ENCODE data around the gene POLR2A. TPM values are rescaled to one million over a fixed set of nuclear protein-coding genes. Genes with fewer than 3 reads are reported as not detected.

The POLR2A gene
- total and polyA plus RNA-seq, 10 of the 15 experiments (the other 5 are each of a cell fraction or from before 2014, with no cell fraction given) = 1.7 to 121 (median 33.4) TPM

DNA sequence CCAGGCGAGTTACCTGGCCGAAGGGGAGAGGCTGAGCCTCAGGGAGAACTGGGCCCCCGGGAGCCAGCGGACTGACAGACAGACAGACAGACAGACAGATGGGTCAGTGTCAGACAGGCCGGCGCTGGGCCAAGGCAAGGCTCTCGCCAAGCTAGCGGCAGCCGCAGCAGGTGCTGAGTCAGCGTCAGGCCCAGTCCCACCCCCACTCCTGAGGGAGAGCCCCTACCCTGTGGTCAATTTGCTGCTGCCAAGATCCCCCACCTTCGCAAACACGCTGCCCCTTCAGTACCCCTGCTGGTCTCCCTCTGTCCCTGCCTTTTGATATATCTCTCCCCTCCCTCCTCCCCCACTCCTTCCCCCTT, 43.4 kb upstream of the POLR2A start (continued):
- TF ChIP-seq, protein P1, sequence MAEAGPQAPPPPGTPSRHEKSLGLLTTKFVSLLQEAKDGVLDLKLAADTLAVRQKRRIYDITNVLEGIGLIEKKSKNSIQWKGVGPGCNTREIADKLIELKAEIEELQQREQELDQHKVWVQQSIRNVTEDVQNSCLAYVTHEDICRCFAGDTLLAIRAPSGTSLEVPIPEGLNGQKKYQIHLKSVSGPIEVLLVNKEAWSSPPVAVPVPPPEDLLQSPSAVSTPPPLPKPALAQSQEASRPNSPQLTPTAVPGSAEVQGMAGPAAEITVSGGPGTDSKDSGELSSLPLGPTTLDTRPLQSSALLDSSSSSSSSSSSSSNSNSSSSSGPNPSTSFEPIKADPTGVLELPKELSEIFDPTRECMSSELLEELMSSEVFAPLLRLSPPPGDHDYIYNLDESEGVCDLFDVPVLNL (IDR thresholded peaks at IDR 0.05; ENCODE audit: low read depth, low read length) = no peak
- TF ChIP-seq NR2C1 (IDR thresholded peaks at IDR 0.05) (no peak), POLR2AphosphoS2 (IDR thresholded peaks at IDR 0.05; ENCODE audit: low read depth, low read length) (no peak), EGR1 (IDR thresholded peaks at IDR 0.05; ENCODE audit: borderline replicate concordance in 1 of 2, low read depth in 2 of 2, low read length in 2 of 2) (peak in 1 of 2 experiments; percentile 38; a peak in 1 of 3 replicates), ETV6 (conservative IDR thresholded peaks at IDR 0.05 in 1 of 2, IDR thresholded peaks at IDR 0.05 in 1 of 2; ENCODE audit: borderline replicate concordance in 1 of 2, low read depth in 1 of 2) (no peak), MYB (IDR thresholded peaks at IDR 0.05; ENCODE audit: borderline replicate concordance, low read depth, low read length) (no peak), RUNX3 (IDR thresholded peaks at IDR 0.05; ENCODE audit: low read length) (peak; percentile 89), BHLHE40 (IDR thresholded peaks at IDR 0.05; ENCODE audit: borderline replicate concordance in 1 of 2, low read depth in 2 of 2, low read length in 1 of 2) (peak in 1 of 2 experiments; percentile 51; a peak in 2 of 4 replicates), YBX1 (IDR thresholded peaks at IDR 0.05) (no peak), CHD2 (IDR thresholded peaks at IDR 0.05; ENCODE audit: borderline replicate concordance, low read depth, low read length) (peak; percentile 67; the same call in 1 of the 2 replicates), SIN3A (IDR thresholded peaks at IDR 0.05; ENCODE audit: low read depth, low read length) (0 out of 2 replicates have a peak, but pooled peaks have one; percentile 24), RFX5 (IDR thresholded peaks at IDR 0.05; ENCODE audit: low read depth, low read length) (0 out of 2 replicates have a peak, but pooled peaks have one; percentile 21)
- TF ChIP-seq, protein P2, sequence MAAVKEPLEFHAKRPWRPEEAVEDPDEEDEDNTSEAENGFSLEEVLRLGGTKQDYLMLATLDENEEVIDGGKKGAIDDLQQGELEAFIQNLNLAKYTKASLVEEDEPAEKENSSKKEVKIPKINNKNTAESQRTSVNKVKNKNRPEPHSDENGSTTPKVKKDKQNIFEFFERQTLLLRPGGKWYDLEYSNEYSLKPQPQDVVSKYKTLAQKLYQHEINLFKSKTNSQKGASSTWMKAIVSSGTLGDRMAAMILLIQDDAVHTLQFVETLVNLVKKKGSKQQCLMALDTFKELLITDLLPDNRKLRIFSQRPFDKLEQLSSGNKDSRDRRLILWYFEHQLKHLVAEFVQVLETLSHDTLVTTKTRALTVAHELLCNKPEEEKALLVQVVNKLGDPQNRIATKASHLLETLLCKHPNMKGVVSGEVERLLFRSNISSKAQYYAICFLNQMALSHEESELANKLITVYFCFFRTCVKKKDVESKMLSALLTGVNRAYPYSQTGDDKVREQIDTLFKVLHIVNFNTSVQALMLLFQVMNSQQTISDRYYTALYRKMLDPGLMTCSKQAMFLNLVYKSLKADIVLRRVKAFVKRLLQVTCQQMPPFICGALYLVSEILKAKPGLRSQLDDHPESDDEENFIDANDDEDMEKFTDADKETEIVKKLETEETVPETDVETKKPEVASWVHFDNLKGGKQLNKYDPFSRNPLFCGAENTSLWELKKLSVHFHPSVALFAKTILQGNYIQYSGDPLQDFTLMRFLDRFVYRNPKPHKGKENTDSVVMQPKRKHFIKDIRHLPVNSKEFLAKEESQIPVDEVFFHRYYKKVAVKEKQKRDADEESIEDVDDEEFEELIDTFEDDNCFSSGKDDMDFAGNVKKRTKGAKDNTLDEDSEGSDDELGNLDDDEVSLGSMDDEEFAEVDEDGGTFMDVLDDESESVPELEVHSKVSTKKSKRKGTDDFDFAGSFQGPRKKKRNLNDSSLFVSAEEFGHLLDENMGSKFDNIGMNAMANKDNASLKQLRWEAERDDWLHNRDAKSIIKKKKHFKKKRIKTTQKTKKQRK (IDR thresholded peaks at IDR 0.05; ENCODE audit: low read depth, low read length) = no peak
- TF ChIP-seq, protein P3, sequence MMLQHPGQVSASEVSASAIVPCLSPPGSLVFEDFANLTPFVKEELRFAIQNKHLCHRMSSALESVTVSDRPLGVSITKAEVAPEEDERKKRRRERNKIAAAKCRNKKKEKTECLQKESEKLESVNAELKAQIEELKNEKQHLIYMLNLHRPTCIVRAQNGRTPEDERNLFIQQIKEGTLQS (IDR thresholded peaks at IDR 0.05; ENCODE audit: borderline replicate concordance, extremely low read depth, low read depth, low read length) = no peak

Data from GM12878 (cell line).